ENCODE measurements around the gene ABCC9.

ABCC9 gene

DNA sequence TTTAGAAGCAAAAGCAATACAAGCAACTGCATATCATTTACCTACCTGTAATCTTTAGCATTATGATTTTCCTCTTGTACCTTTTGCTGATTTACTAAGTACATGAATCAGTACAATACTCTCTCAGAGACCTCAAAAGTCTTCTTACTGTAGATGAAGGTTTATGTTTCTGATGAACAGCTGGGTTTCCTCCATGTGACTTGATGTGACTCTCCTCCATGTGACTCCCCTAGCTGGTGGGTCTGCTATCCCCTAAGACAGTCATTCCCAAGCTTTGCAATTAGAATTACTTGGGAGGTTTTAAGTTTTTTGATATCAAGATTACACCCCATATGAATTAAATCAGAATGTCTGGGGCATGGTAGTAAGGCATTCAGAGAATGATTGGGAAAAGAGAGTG, 32.0 kb upstream of the ABCC9 start:
- Histone ChIP-seq H2AFZ (ENCODE audit: low read depth) (no peak overlapping the region), H3K27ac (no peak overlapping the region), H3K4me3 (IDR thresholded peaks at IDR 0.05; ENCODE audit: insufficient read depth, low read depth, low read length) (no peak overlapping the region), H3K27me3 (ENCODE audit: insufficient read depth, low read depth) (no peaks in the 10 kb centered on the region), H3K4me2 (no peak overlapping the region), H3K36me3 (ENCODE audit: insufficient read depth) (no peaks in the 10 kb centered on the region), H3K79me2 (ENCODE audit: insufficient read depth, low read depth) (no peaks in the 10 kb centered on the region), H4K20me1 (ENCODE audit: insufficient read depth) (no peaks in the 10 kb centered on the region), H3K4me1 (ENCODE audit: low read depth, poor library complexity, severe bottlenecking) (no peaks in the 10 kb centered on the region), H3K9ac (no peak overlapping the region)
- TF ChIP-seq, protein P1, sequence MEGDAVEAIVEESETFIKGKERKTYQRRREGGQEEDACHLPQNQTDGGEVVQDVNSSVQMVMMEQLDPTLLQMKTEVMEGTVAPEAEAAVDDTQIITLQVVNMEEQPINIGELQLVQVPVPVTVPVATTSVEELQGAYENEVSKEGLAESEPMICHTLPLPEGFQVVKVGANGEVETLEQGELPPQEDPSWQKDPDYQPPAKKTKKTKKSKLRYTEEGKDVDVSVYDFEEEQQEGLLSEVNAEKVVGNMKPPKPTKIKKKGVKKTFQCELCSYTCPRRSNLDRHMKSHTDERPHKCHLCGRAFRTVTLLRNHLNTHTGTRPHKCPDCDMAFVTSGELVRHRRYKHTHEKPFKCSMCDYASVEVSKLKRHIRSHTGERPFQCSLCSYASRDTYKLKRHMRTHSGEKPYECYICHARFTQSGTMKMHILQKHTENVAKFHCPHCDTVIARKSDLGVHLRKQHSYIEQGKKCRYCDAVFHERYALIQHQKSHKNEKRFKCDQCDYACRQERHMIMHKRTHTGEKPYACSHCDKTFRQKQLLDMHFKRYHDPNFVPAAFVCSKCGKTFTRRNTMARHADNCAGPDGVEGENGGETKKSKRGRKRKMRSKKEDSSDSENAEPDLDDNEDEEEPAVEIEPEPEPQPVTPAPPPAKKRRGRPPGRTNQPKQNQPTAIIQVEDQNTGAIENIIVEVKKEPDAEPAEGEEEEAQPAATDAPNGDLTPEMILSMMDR (conservative IDR thresholded peaks at IDR 0.05; ENCODE audit: low read depth, low read length): no peak

GRCh38 chr12:21972055-21972454, 30.8 kb upstream of the ABCC9 start:
- no peaks in the 10 kb centered on the region for H3K27me3 ChIP-seq (ENCODE audit: insufficient read depth, low read depth)
- H3K4me3 ChIP-seq (IDR thresholded peaks at IDR 0.05; ENCODE audit: insufficient read depth, low read depth, low read length): no peak overlapping the region
- H4K20me1 ChIP-seq (ENCODE audit: insufficient read depth): no peaks in the 10 kb centered on the region
- TF ChIP-seq, protein P1 (conservative IDR thresholded peaks at IDR 0.05; ENCODE audit: low read depth, low read length): no peak
- H2AFZ ChIP-seq (ENCODE audit: low read depth): no peak overlapping the region
- H3K27ac ChIP-seq: no peak overlapping the region
- no peak overlapping the region for H3K4me2 ChIP-seq
- H3K9ac ChIP-seq: no peak overlapping the region
- no peaks in the 10 kb centered on the region for H3K79me2 ChIP-seq (ENCODE audit: insufficient read depth, low read depth)
- H3K4me1 ChIP-seq (ENCODE audit: low read depth, poor library complexity, severe bottlenecking): no peaks in the 10 kb centered on the region
- no peaks in the 10 kb centered on the region for H3K36me3 ChIP-seq (ENCODE audit: insufficient read depth)

DNA sequence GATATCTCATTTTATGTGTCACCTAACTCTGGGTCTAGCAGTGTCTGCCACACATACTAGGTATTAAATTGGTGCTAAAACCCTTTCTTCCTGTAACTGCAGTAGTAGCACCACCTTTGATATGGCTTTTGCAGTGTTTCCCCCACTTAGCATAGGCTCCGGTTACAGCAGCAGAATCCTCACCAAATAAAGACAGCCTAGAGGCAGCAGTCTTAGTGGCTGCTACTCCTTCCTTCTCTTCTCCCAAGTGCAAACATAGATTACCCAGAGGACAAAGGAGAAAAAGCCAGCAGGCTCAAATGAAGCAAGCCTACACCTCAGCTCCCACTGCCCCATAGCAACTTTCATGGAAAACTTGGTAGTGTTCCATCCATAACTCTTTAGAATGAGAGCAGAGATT, 30.1 kb upstream of the ABCC9 start:
- Histone ChIP-seq H2AFZ (ENCODE audit: low read depth) (no peak overlapping the region), H4K20me1 (ENCODE audit: insufficient read depth) (no peaks in the 10 kb centered on the region), H3K27ac (no peak overlapping the region), H3K4me2 (no peak overlapping the region), H3K79me2 (ENCODE audit: insufficient read depth, low read depth) (no peaks in the 10 kb centered on the region), H3K4me1 (ENCODE audit: low read depth, poor library complexity, severe bottlenecking) (no peaks in the 10 kb centered on the region), H3K36me3 (ENCODE audit: insufficient read depth) (no peaks in the 10 kb centered on the region), H3K27me3 (ENCODE audit: insufficient read depth, low read depth) (no peaks in the 10 kb centered on the region), H3K4me3 (IDR thresholded peaks at IDR 0.05; ENCODE audit: insufficient read depth, low read depth, low read length) (no peak overlapping the region), H3K9ac (no peak overlapping the region)
- TF ChIP-seq, protein P1 (conservative IDR thresholded peaks at IDR 0.05; ENCODE audit: low read depth, low read length): no peak

DNA sequence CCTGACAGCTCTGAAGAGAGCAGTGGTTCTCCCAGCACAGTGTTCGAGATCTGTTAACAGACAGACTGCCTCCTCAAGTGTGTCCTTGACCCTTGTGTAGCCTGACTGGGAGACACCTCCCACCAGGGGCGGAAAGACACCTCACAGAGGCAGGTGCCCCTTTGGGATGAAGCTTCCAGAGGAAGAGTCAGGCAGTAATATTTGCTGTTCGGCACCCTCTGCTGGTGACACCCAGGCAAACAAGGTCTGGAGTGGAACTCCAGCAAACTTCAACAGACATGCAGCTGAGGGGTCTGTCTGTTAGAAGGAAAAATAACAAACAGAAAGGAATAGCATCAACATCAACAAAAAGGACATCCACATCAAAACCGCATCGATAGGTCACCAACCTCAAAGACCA, 21.6 kb upstream of the ABCC9 start:
- Histone ChIP-seq H2AFZ (ENCODE audit: low read depth) (no peak overlapping the region), H3K4me3 (IDR thresholded peaks at IDR 0.05; ENCODE audit: insufficient read depth, low read depth, low read length) (no peak overlapping the region), H3K9ac (no peak overlapping the region), H3K36me3 (ENCODE audit: insufficient read depth) (no peaks in the 10 kb centered on the region), H4K20me1 (ENCODE audit: insufficient read depth) (no peaks in the 10 kb centered on the region), H3K27ac (no peak overlapping the region), H3K4me1 (ENCODE audit: low read depth, poor library complexity, severe bottlenecking) (no peaks in the 10 kb centered on the region), H3K27me3 (ENCODE audit: insufficient read depth, low read depth) (no peaks in the 10 kb centered on the region), H3K79me2 (ENCODE audit: insufficient read depth, low read depth) (no peaks in the 10 kb centered on the region), H3K4me2 (no peak overlapping the region)
- TF ChIP-seq, protein P1 (conservative IDR thresholded peaks at IDR 0.05; ENCODE audit: low read depth, low read length): no peak

Data from KMS-11 (cell line).